Body of pancreas (tissue), 4 donors: Measurements from ENCODE around the gene NPR2. TPM values are rescaled to one million over a fixed set of nuclear protein-coding genes. Genes with fewer than 3 reads are reported as not detected.

Experiments
- ATAC-seq: fragments of 150-250 bp; one replicate; pipeline ENCODE4 v1.9.1; 2016
- DNase-seq, 4 donors: peaks; one replicate each; pipeline ENCODE4 v3.0.0-alpha.2; 2019
- H3K27ac ChIP-seq, 4 donors: fragments of 200-600 bp; sonication (generic); 1 replicate in 3 of 4; 2 replicates in 1 of 4; pipeline versions ENCODE4 v1.5.1 to v1.6.1; 2016 to 2019; ENCODE audit warnings: mild to moderate bottlenecking in 1 of 4, mixed read lengths in 1 of 4, moderate library complexity in 1 of 4
- H3K27me3 ChIP-seq, 2 donors: fragments of 200-600 bp; sonication (generic); one replicate each; pipeline ENCODE4 v1.6.0; 2016; ENCODE audit warnings: mild to moderate bottlenecking in 1 of 2
- H3K36me3 ChIP-seq, 2 donors: fragments of 200-600 bp; sonication (generic); replicated peaks in 1 of 2; 2 replicates each; pipeline ENCODE4 v1.5.1; 2016; ENCODE audit warnings: low read depth in 2 of 2; ENCODE audit not compliant: insufficient read depth in 1 of 2
- H3K4me1 ChIP-seq: fragments of 200-600 bp; sonication (generic); one replicate; pipeline ENCODE4 v1.6.0; 2016
- H3K4me3 ChIP-seq, 2 donors: fragments of 200-600 bp; sonication (generic); 1 replicate in 1 of 2; 2 replicates in 1 of 2; pipeline ENCODE4 v1.5.1; 2016 to 2019
- H3K9me3 ChIP-seq, 3 donors: fragments of 200-600 bp; sonication (generic); 1 replicate in 2 of 3; 2 replicates in 1 of 3; pipeline ENCODE4 v1.5.1; 2016
- CTCF ChIP-seq, 7 experiments: fragments of 450-650 bp in 4 of 7; fragments of 200-600 bp in 3 of 7; sonication (generic) in 3 of 7; IDR thresholded peaks; one replicate each; pipeline ENCODE4 v1.5.1; 2016 to 2019; ENCODE audit warnings: antibody characterized with exemption in 7 of 7
- POLR2A ChIP-seq, 3 donors: fragments of 450-650 bp; IDR thresholded peaks; one replicate each; pipeline ENCODE4 v1.6.1; 2016; ENCODE audit warnings: antibody characterized with exemption in 3 of 3, mild to moderate bottlenecking in 2 of 3
- WGBS, 2 donors: methylation state at CpG; one replicate each; pipeline ENCODE4 v1.1.5; 2017; 5-methylcytosine and 5-hydroxymethylcytosine counted together
- intact Hi-C: fragments of 100-400 bp; cut with DNase I; formaldehyde crosslinking; loops from one replicate; pipeline ENCODE4 v1.15.1; 2023
- total RNA-seq, 2 donors: library from RNA; depleted of rRNA; stranded (reverse); fragments of >200 nt; gene quantifications; one replicate each; pipeline ENCODE4 v1.1.0, GENCODE V29; 2016

The NPR2 gene
- total RNA-seq, 2 donors from 2014 or later = 5.4 to 20.1 TPM

GRCh38 chr9:35836595-35836994 lies 45.2 kb downstream of the NPR2 start:
- intact Hi-C loops = no loop called here
- Histone ChIP-seq H3K4me3 (no peak overlapping the region), H3K27me3 (no peaks in the 10 kb centered on the region), H3K9me3 (no peaks in the 10 kb centered on the region), H3K36me3 (no peaks in the 10 kb centered on the region), H3K4me1 (peaks cover 39% of the 10 kb centered on the region), H3K27ac (no peak overlapping the region)
- no peak for TF ChIP-seq CTCF (IDR thresholded peaks at IDR 0.05)
- TF ChIP-seq POLR2A (IDR thresholded peaks at IDR 0.05) = no peak
- ATAC-seq (no peak), DNase-seq (no peak)
- 88 to 94% methylated on average over 5 of the region's 5 CpGs for WGBS, 2 donors

GRCh38 chr9:35839926-35840325 lies 48.5 kb downstream of the NPR2 start:
- TF ChIP-seq POLR2A (IDR thresholded peaks at IDR 0.05) (no peak), CTCF (IDR thresholded peaks at IDR 0.05) (no peak)
- no peaks in the 10 kb centered on the region for H3K9me3 ChIP-seq
- H3K27ac ChIP-seq = no peak overlapping the region
- WGBS, 2 donors = 82 to 87% methylated on average over 5 of the region's 5 CpGs
- no peak for DNase-seq
- no peak for ATAC-seq
- H3K4me3 ChIP-seq = no peak overlapping the region
- no peaks in the 10 kb centered on the region for H3K27me3 ChIP-seq
- intact Hi-C loops = no loop called here
- peaks cover 20% of the 10 kb centered on the region for H3K4me1 ChIP-seq
- H3K36me3 ChIP-seq = no peaks in the 10 kb centered on the region

GRCh38 chr9:35840881-35841644 lies 49.7 kb downstream of the NPR2 start:
- DNase-seq (no peak), ATAC-seq (no peak)
- 90 to 95% methylated on average over 14 to 15 of the region's 15 CpGs for WGBS, 2 donors
- Histone ChIP-seq H3K9me3 (no peaks in the 10 kb centered on the region), H3K4me1 (peaks cover 13% of the 10 kb centered on the region), H3K36me3 (no peaks in the 10 kb centered on the region), H3K4me3 (no peak overlapping the region), H3K27me3 (no peaks in the 10 kb centered on the region), H3K27ac (no peak overlapping the region)
- intact Hi-C loops = no loop called here
- TF ChIP-seq POLR2A (IDR thresholded peaks at IDR 0.05) (no peak), CTCF (IDR thresholded peaks at IDR 0.05) (no peak)

GRCh38 chr9:35841645-35841900 lies 50.2 kb downstream of the NPR2 start:
- DNase-seq (no peak), ATAC-seq (no peak)
- Histone ChIP-seq H3K4me3 (no peak overlapping the region), H3K36me3 (no peaks in the 10 kb centered on the region), H3K4me1 (peaks cover 13% of the 10 kb centered on the region), H3K9me3 (no peaks in the 10 kb centered on the region), H3K27me3 (no peaks in the 10 kb centered on the region), H3K27ac (no peak overlapping the region)
- TF ChIP-seq POLR2A (IDR thresholded peaks at IDR 0.05) (no peak), CTCF (IDR thresholded peaks at IDR 0.05) (no peak)
- intact Hi-C loops = no loop called here
- 73 to 74% methylated on average over 5 of the region's 5 CpGs for WGBS, 2 donors
